ENCODE results near the gene HGD.

HGD gene, protein sequence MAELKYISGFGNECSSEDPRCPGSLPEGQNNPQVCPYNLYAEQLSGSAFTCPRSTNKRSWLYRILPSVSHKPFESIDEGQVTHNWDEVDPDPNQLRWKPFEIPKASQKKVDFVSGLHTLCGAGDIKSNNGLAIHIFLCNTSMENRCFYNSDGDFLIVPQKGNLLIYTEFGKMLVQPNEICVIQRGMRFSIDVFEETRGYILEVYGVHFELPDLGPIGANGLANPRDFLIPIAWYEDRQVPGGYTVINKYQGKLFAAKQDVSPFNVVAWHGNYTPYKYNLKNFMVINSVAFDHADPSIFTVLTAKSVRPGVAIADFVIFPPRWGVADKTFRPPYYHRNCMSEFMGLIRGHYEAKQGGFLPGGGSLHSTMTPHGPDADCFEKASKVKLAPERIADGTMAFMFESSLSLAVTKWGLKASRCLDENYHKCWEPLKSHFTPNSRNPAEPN

DNA sequence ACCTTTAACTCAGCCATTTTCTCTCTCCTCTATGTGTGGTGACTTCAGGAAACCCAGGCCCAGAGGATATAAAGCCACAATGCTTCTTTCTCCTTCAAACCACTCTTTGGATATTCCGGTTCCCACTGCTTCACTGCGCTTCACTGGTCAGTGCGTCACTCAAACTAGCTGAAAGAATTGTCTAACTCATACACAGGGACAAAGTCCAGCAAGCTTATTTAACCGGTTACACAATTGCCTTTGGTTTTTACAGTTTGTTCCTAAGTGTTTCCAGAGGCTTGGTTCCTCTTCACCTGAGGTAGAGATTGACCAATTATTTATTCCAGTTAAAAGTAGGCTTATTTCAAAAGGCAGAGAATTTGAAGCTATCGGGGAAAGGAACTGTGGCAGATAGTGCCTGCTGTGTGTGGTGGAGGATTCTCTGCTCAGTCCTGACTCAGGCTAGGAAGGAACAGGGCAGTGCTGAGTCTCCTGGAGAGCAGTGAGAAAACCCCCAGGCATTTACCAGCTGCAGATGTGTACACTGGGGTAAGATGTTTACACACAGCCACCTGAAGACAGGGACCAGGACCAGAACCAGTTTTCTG lies at the start of gene HGD:
HGD (minus strand) TSS at position 145 of the 587 bp plus-strand sequence; CDS start at position 17, 128 bp downstream.
- no peak for DNase-seq

- DNase-seq = no peak
Measured at GRCh38 chr3:120730576-120731542, 48.8 kb upstream of the HGD start.

- no peak for DNase-seq
Measured at GRCh38 chr3:120726791-120727190, 44.8 kb upstream of the HGD start.

GRCh38 chr3:120719167-120719834 lies 37.3 kb upstream of the HGD start:
- peak; percentile 72 for DNase-seq

DNA sequence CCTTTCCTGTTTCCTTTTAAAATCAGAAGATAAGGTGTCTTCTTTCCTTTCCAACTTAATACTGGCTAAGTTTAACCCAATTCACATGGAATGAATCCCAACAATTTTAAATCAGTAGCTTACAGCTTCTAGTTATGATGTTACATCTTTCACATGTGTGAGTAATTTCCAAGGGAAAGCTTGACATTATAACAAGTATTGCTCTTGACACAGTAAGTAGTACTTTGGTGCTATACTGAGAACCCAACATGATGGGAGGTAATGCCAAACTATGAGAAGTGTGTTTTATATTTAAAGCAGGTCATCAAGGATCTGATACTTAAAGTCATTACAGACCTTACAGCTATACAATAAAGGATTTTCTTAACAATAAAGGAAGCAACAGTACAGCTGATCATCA lies 31.2 kb upstream of the HGD start:
- no peak for DNase-seq

DNA sequence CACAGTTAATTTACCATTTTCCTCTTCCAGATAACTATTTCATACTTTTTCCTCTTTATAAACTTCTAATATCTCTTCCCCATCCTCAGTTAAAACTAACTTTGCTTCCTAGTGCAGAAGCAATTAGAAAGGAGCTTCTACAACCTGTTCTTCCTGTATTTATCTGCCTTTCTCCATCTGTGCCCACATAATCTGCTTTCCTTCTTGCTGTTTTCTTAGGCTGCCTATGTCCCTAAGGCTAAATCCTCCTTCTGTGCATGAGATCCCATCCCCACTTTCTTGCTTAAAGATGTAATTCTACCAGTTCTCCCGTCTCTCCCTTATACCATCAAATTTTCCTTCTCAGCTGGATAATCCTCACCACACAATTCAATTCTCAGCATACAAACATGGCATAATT lies 28.3 kb upstream of the HGD start:
- no peak for DNase-seq

DNA sequence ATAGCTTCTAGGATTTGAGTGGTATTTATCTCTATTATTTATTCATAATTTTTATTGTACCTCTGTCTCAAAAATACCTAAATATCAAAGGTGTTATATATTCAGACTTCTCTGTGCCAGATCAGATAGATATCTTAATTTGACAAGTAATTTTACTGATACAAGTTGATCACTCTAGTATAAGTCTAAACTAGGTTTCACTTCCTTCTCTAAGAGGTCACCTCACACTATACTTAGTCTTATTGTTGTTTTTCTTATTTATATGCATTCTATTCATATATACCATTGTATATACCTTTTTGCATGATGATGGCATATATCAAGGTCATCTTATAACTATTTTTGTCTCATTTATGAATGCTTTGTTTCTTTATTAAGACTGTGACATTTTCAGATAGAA lies 26.4 kb upstream of the HGD start:
- no peak for DNase-seq

DNA sequence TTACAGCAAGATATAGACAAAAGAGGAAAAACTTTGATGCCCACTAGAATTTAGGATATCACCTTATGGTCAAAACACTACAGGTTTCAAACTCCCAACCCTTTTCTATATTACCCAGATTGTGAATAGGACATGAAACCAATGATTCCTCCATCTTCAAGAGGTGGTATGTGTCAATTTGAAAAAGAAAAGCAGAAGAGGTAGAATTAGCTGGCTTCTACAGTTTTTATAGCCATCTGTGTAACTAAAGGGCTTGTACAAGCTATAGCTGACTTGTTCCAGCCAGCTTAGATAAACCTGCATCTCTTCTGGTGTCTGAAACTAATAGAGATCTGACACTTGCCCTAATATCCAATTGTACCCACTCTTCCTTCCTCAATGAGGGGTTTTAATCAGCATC lies 24.9 kb upstream of the HGD start:
- no peak for DNase-seq

- DNase-seq = no peak
Measured at GRCh38 chr3:120705884-120706582, 24.0 kb upstream of the HGD start.

- no peak for DNase-seq
Measured at GRCh38 chr3:120699333-120699732, 17.3 kb upstream of the HGD start.

- DNase-seq = no peak
Measured at GRCh38 chr3:120693439-120694171, 11.6 kb upstream of the HGD start.

GRCh38 chr3:120689395-120689794 lies 7.4 kb upstream of the HGD start:
- no peak for DNase-seq

- DNase-seq = no peak
Measured at GRCh38 chr3:120688121-120688520, 6.1 kb upstream of the HGD start.

DNA sequence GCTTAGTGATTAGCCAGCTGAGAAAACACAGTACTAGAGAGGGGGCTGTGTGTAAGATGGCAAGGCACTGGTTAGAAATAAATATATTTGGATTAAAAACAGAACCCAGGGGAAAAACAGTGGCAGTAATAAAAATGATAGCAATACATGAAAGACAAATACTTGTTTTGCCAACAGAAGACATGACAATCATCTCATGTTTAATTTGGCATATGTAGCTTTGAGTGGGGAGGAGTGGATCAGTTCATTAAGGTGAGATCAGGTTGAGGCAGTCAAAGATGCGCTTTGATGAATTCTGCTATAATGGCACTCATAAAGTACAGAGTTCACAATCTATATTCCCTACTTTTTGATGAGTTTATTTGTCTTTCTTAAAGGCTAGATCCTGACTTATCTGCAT lies 3.4 kb upstream of the HGD start:
- DNase-seq = no peak

DNA sequence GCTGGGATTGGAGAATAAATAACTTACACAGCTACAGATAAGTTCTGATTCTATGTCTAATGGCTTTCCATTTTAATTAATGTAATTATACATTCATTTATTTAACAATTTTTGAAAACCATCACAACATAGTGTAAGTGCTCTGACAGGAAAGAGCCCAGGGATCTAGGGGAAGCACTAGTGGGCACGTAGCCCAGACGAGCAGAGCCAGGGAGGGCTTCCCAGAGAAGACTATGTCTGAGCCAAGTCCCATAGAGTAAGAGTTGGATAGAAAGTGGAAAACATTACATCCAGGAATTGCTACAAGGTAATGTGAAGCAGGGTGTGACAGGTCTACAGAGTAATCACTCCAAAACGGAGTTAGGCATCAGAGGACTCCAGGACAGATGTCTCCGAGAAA lies 2.9 kb upstream of the HGD start:
- no peak for DNase-seq

GRCh38 chr3:120683671-120684301 lies 1.7 kb upstream of the HGD start:
- no peak for DNase-seq

- DNase-seq = no peak
Measured at GRCh38 chr3:120683213-120683612, 1.2 kb upstream of the HGD start.

GRCh38 chr3:120681506-120682038 lies 467 bp downstream of the HGD start:
- DNase-seq = no peak

- DNase-seq = no peak
Measured at GRCh38 chr3:120681018-120681417, 1.0 kb downstream of the HGD start.

GRCh38 chr3:120680193-120680894 lies 1.7 kb downstream of the HGD start:
- DNase-seq = no peak
